B cell (primary cell): ENCODE measurements around the gene TRDN. TPM values are rescaled to one million over a fixed set of nuclear protein-coding genes. Genes with fewer than 3 reads are reported as not detected.

ENCODE experiments used
- ATAC-seq: fragments of 200-7000 bp; cut with Tn5 transposase; one replicate; pipeline ENCODE4 v1.10.0; 2021; ENCODE audit warnings: low read depth, mild to moderate bottlenecking, moderate number of reproducible peaks, moderate library complexity
- CTCF ChIA-PET: fragments of 350-600 bp; sonication (Branson Sonifier 250); formaldehyde crosslinking; loops from one replicate; lab custom pipeline; 2021; ENCODE audit warnings: antibody characterized with exemption, inconsistent platforms; lab: Charles Lee
- POLR2A ChIA-PET: fragments of 350-600 bp; sonication (Branson Sonifier 250); formaldehyde crosslinking; loops from one replicate; lab custom pipeline; 2021; ENCODE audit warnings: antibody characterized with exemption; lab: Charles Lee
- DNase-seq: peaks from one replicate; pipeline ENCODE4 v3.0.0; 2013
- H2AFZ ChIP-seq: 2 replicates; pipeline ENCODE4 v1.6.1; 2012; ENCODE audit warnings: mild to moderate bottlenecking, low read depth, low read length; ENCODE audit not compliant: insufficient read depth, poor library complexity, severe bottlenecking
- H3K27ac ChIP-seq, 2 donors: 1 replicate in 1 of 2; 2 replicates in 1 of 2; pipeline ENCODE4 v1.5.1; 2012 to 2013; ENCODE audit warnings: low read length in 2 of 2, mild to moderate bottlenecking in 2 of 2, moderate library complexity in 1 of 2
- H3K27me3 ChIP-seq, 4 experiments: fragments of 200-600 bp in 1 of 4; sonication (generic) in 1 of 4; replicated peaks in 1 of 4; 1 replicate in 2 of 4; 2 replicates in 2 of 4; pipeline versions ENCODE4 v1.6.1 to v1.7.0; 2013 to 2016; ENCODE audit warnings: low read length in 3 of 4, mild to moderate bottlenecking in 2 of 4, mixed read lengths in 1 of 4, moderate library complexity in 1 of 4; ENCODE audit not compliant: insufficient read depth in 4 of 4, control insufficient read depth in 3 of 4; ENCODE audit errors: control extremely low read depth in 1 of 4
- H3K36me3 ChIP-seq, 2 experiments: replicated peaks in 1 of 2; 1 replicate in 1 of 2; 2 replicates in 1 of 2; pipeline versions ENCODE4 v1.6.1 to v1.7.1; 2013; ENCODE audit warnings: low read length in 1 of 2; ENCODE audit not compliant: insufficient read depth in 2 of 2, control insufficient read depth in 1 of 2; ENCODE audit errors: control extremely low read depth in 1 of 2, extremely low read depth in 1 of 2
- H3K4me1 ChIP-seq, 2 donors: fragments of 200-600 bp in 1 of 2; sonication (generic) in 1 of 2; 1 replicate in 1 of 2; 2 replicates in 1 of 2; pipeline versions ENCODE4 v1.5.1 to v1.6.1; 2013 to 2017; ENCODE audit warnings: low read length in 2 of 2; ENCODE audit not compliant: control insufficient read depth in 2 of 2, insufficient read depth in 2 of 2
- H3K4me2 ChIP-seq: replicated peaks from 2 replicates; pipeline ENCODE3; 2012; ENCODE audit warnings: mild to moderate bottlenecking, low read depth, low read length; ENCODE audit not compliant: poor library complexity, severe bottlenecking
- H3K4me3 ChIP-seq, 5 experiments: fragments of 200-600 bp in 1 of 5; sonication (generic) in 1 of 5; 1 replicate in 3 of 5; 2 replicates in 2 of 5; pipeline versions ENCODE4 v1.5.1 to v1.7.0; 2011 to 2016; ENCODE audit warnings: low read length in 4 of 5, mild to moderate bottlenecking in 4 of 5, low read depth in 2 of 5, control low read depth in 1 of 5, moderate library complexity in 1 of 5; ENCODE audit not compliant: insufficient read depth in 1 of 5; ENCODE audit errors: control extremely low read depth in 1 of 5, extremely low read depth in 1 of 5
- H3K79me2 ChIP-seq: fragments of 200-600 bp; sonication (generic); one replicate; pipeline ENCODE4 v1.6.0; 2016; ENCODE audit warnings: low read length; ENCODE audit not compliant: control insufficient read depth, insufficient read depth
- H3K9ac ChIP-seq: fragments of 200-600 bp; sonication (generic); 2 replicates; pipeline ENCODE4 v1.6.1; 2017; ENCODE audit warnings: mild to moderate bottlenecking, low read length, moderate library complexity
- H3K9me3 ChIP-seq, 3 donors: one replicate each; pipeline versions ENCODE4 v1.6.1 to v1.7.1; 2013; ENCODE audit warnings: low read length in 2 of 3; ENCODE audit not compliant: control insufficient read depth in 2 of 3, insufficient read depth in 1 of 3; ENCODE audit errors: control extremely low read depth in 1 of 3
- H4K20me1 ChIP-seq: 2 replicates; pipeline ENCODE4 v1.6.0; 2012; ENCODE audit warnings: mild to moderate bottlenecking, low read length; ENCODE audit not compliant: insufficient read depth, control insufficient read depth, poor library complexity, severe bottlenecking
- H3K27ac Mint-ChIP-seq: one replicate; pipeline ENCODE4 v1.8.0; 2021; ENCODE audit warnings: mixed read lengths
- H3K27me3 Mint-ChIP-seq: one replicate; pipeline ENCODE4 v1.8.0; 2021; ENCODE audit warnings: mixed read lengths
- H3K4me1 Mint-ChIP-seq: one replicate; pipeline ENCODE4 v1.8.0; 2021; ENCODE audit warnings: mixed read lengths
- H3K4me3 Mint-ChIP-seq: one replicate; pipeline ENCODE4 v1.8.0; 2021; ENCODE audit warnings: mixed read lengths
- H3K9me3 Mint-ChIP-seq: one replicate; pipeline ENCODE4 v1.8.0; 2022; ENCODE audit warnings: mixed read lengths; ENCODE audit not compliant: insufficient read depth
- CTCF ChIP-seq: fragments of 200-600 bp; IDR thresholded peaks from one replicate; pipeline ENCODE4 v1.8.0; 2022; ENCODE audit warnings: antibody characterized with exemption, mild to moderate bottlenecking
- EZH2 ChIP-seq: IDR thresholded peaks from 2 replicates; pipeline ENCODE4 v1.6.1; 2012; ENCODE audit warnings: borderline replicate concordance, low read depth, mild to moderate bottlenecking, moderate library complexity, low read length; ENCODE audit not compliant: insufficient read depth, poor library complexity, severe bottlenecking
- WGBS: methylation state at CpG from one replicate; pipeline ENCODE4 v1.1.5; 2013; ENCODE audit warnings: missing lambda C conversion rate; ENCODE audit not compliant: insufficient coverage; 5-methylcytosine and 5-hydroxymethylcytosine counted together
- intact Hi-C: fragments of 100-400 bp; cut with micrococcal nuclease; formaldehyde crosslinking; loops from one replicate; pipeline ENCODE4 v1.10.0; 2022
- polyA plus RNA-seq: library from polyadenylated mRNA; depleted of rRNA; stranded (reverse); fragments of >200 nt; gene quantifications from 2 replicates; pipeline ENCODE4 v1.2.3, GENCODE V29; 2012
- total RNA-seq, 2 donors: library from RNA; stranded (reverse); fragments of 120-200 nt in 1 of 2; gene quantifications; 1 replicate in 1 of 2; 2 replicates in 1 of 2; pipeline versions ENCODE4 v1.2.3 to v1.2.4, GENCODE V29; 2013 to 2022

The TRDN gene
- total and polyA plus RNA-seq, 2 donors (not counting 1 experiment from before 2014, with no cell fraction given), result not detected

DNA sequence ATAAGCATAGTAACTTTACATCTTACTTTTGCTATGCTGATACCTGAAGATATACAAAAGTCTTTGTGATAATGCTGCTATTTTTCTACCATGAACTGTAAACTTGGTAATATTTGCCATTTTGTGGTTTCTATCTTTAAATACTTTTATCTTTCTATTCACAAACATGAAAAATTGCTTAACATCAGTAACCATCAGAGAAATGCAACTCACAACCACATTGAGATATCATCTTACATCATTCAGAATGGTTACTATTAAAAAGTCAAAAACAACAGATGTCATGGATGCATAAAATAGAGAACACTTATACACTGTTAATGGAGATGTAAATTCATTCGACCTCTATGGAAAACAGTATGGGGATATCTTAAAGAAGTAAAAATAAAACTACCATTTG, 112.0 kb downstream of the TRDN start:
- ChIA-PET POLR2A (no interaction called here), CTCF (no interaction called here)
- no peaks in the 10 kb centered on the region for H3K27me3 ChIP-seq
- intact Hi-C loops, result no loop called here
- no peak overlapping the region for H3K27ac ChIP-seq
- H4K20me1 ChIP-seq, result no peaks in the 10 kb centered on the region
- H3K36me3 ChIP-seq, result no peaks in the 10 kb centered on the region
- Mint-ChIP-seq H3K9me3 (peaks cover 3% of the 10 kb centered on the region), H3K27ac (no peak overlapping the region), H3K4me3 (no peak overlapping the region), H3K27me3 (no peaks in the 10 kb centered on the region), H3K4me1 (no peaks in the 10 kb centered on the region)
- H3K4me2 ChIP-seq, result no peak overlapping the region
- no CpG with 5 or more reads among the region's 1 CpG for WGBS
- H3K9me3 ChIP-seq, result no peaks in the 10 kb centered on the region
- H3K9ac ChIP-seq, result no peak overlapping the region
- TF ChIP-seq EZH2 (no peak), CTCF (no peak)
- no peak for ATAC-seq
- DNase-seq, result no peak
- H3K4me3 ChIP-seq, result no peak overlapping the region
- H3K79me2 ChIP-seq, result no peaks in the 10 kb centered on the region
- H3K4me1 ChIP-seq, result no peaks in the 10 kb centered on the region
- H2AFZ ChIP-seq, result no peak overlapping the region

DNA sequence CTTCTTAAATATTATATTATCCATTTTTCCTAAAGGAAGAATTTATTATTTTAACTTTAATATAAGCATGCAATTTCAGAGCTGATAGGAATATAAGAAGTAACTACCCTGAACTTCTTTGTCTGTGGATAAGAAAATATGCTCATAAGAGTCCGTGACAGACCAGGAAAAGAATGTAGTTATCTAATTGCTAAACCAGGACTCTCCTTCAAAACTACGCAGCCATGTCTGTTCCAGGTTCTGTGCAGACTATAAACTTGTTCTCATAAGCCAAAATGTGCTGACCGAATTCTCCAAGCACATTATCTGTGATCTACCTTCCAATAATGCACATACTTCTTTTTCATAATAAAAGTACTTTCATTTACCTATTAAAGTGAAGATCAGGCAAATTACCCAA, 116.5 kb downstream of the TRDN start:
- Mint-ChIP-seq H3K4me1 (no peaks in the 10 kb centered on the region), H3K27me3 (no peaks in the 10 kb centered on the region), H3K27ac (no peak overlapping the region), H3K4me3 (no peak overlapping the region), H3K9me3 (peaks cover 3% of the 10 kb centered on the region)
- peaks cover 0 to 2% (median 0%) of the 10 kb centered on the region in 3 donors for H3K9me3 ChIP-seq
- DNase-seq (no peak), ATAC-seq (no peak)
- no peak overlapping the region for H3K9ac ChIP-seq
- ChIA-PET POLR2A (no interaction called here), CTCF (no interaction called here)
- H3K27me3 ChIP-seq, result no peaks in the 10 kb centered on the region
- no peak overlapping the region for H3K27ac ChIP-seq
- no peak overlapping the region for H3K4me3 ChIP-seq
- H4K20me1 ChIP-seq, result no peaks in the 10 kb centered on the region
- no peak for TF ChIP-seq CTCF
- no peak for TF ChIP-seq EZH2
- 71% methylated on average over 1 of the region's 3 CpGs for WGBS
- intact Hi-C loops, result no loop called here
- H3K4me2 ChIP-seq, result no peak overlapping the region
- H3K4me1 ChIP-seq, result no peaks in the 10 kb centered on the region
- H3K79me2 ChIP-seq, result no peaks in the 10 kb centered on the region
- H2AFZ ChIP-seq, result no peak overlapping the region
- H3K36me3 ChIP-seq, result no peaks in the 10 kb centered on the region
